ENCODE measurements around the gene SPI1.
A peak's percentile ranks its signal among the peaks of the same experiment; 100 is the strongest.

The SPI1 gene

GRCh38 chr11:47359586-47359985 lies 18.8 kb downstream of the SPI1 start:
- DNase-seq (ENCODE audit: low spot score), result no peak

GRCh38 chr11:47359162-47359561 lies 19.2 kb downstream of the SPI1 start:
- DNase-seq (ENCODE audit: low spot score), result no peak

- no peak for DNase-seq (ENCODE audit: low spot score)
Measured at GRCh38 chr11:47358731-47359051, 19.7 kb downstream of the SPI1 start.

- no peak for DNase-seq (ENCODE audit: low spot score)
Measured at GRCh38 chr11:47357985-47358730, 20.2 kb downstream of the SPI1 start.

- DNase-seq (ENCODE audit: low spot score), result no peak
Measured at GRCh38 chr11:47356998-47357329, 21.4 kb downstream of the SPI1 start.

- no peak for DNase-seq (ENCODE audit: low spot score)
Measured at GRCh38 chr11:47356129-47356997, 22.0 kb downstream of the SPI1 start.

GRCh38 chr11:47355283-47356128 lies 22.8 kb downstream of the SPI1 start:
- DNase-seq (ENCODE audit: low spot score), result peak; percentile 96

- peak; percentile 45 for DNase-seq (ENCODE audit: low spot score)
Measured at GRCh38 chr11:47354913-47355282, 23.4 kb downstream of the SPI1 start.

GRCh38 chr11:47353978-47354774 lies 24.2 kb downstream of the SPI1 start:
- no peak for DNase-seq (ENCODE audit: low spot score)

- DNase-seq (ENCODE audit: low spot score), result no peak
Measured at GRCh38 chr11:47352556-47352955, 25.8 kb downstream of the SPI1 start, which contains the start of gene MYBPC3. Gene MYBPC3 (minus strand): TSS chr11:47352702. CDS start chr11:47352647, 55 bp downstream.

GRCh38 chr11:47351156-47352126 lies 26.9 kb downstream of the SPI1 start:
- no peak for DNase-seq (ENCODE audit: low spot score)

GRCh38 chr11:47350315-47350714 lies 28.0 kb downstream of the SPI1 start:
- no peak for DNase-seq (ENCODE audit: low spot score)

- DNase-seq (ENCODE audit: low spot score), result no peak
Measured at GRCh38 chr11:47349521-47350095, 28.7 kb downstream of the SPI1 start.

- peak; percentile 55 for DNase-seq (ENCODE audit: low spot score)
Measured at GRCh38 chr11:47348859-47349258, 29.5 kb downstream of the SPI1 start.

GRCh38 chr11:47348131-47348802 lies 30.1 kb downstream of the SPI1 start:
- DNase-seq (ENCODE audit: low spot score), result no peak

- DNase-seq (ENCODE audit: low spot score), result no peak
Measured at GRCh38 chr11:47347137-47347536, 31.2 kb downstream of the SPI1 start.

- no peak for DNase-seq (ENCODE audit: low spot score)
Measured at GRCh38 chr11:47345890-47346563, 32.3 kb downstream of the SPI1 start.

GRCh38 chr11:47342854-47343253 lies 35.5 kb downstream of the SPI1 start:
- DNase-seq (ENCODE audit: low spot score), result no peak

Measured in SK-N-DZ (cell line).